HCT116 (cell line): ENCODE data around the gene ALG8. TPM values are rescaled to one million over a fixed set of nuclear protein-coding genes. Genes with fewer than 3 reads are reported as not detected.

Experiments
- ATAC-seq: fragments of 200-7000 bp; cut with Tn5 transposase; 2 replicates; pipeline ENCODE4 v1.9.1; 2020; ENCODE audit warnings: mild to moderate bottlenecking, moderate library complexity
- BruUV-seq: library from RNA; stranded (reverse); fragments of 400-500 nt; replicated peaks from 2 replicates; lab custom pipeline; 2021; lab: Mats Ljungman, UMichigan
- CTCF ChIA-PET: fragments of 300-600 bp; sonication (Branson Sonifier 250); formaldehyde crosslinking; loops from one replicate; lab custom pipeline; 2021; ENCODE audit warnings: antibody characterized with exemption; lab: Charles Lee
- POLR2A ChIA-PET: fragments of 300-600, 350-600 bp; sonication (Branson Sonifier 250); formaldehyde crosslinking; loops from one replicate; lab custom pipeline; 2021; ENCODE audit warnings: antibody characterized with exemption; lab: Charles Lee
- RAD21 ChIA-PET, 2 experiments: fragments of 300-600 bp; sonication (Branson Sonifier 250); formaldehyde crosslinking; loops; one replicate each; lab custom pipeline; 2023; ENCODE audit warnings: low total read pairs in 2 of 2; ENCODE audit not compliant: uncharacterized antibody in 2 of 2, unreplicated experiment in 2 of 2, low non-redundant PET in 1 of 2; lab: Charles Lee
- DNase-seq: peaks from one replicate; pipeline ENCODE4 v3.0.0-alpha.2; 2010; ENCODE audit warnings: low read depth, low spot score
- H2AFZ ChIP-seq: fragments of 200-600 bp; shearing (Covaris generic), sonication (generic); 2 replicates; pipeline ENCODE4 v1.6.1; 2017; ENCODE audit warnings: low read depth, mixed run types, mixed read lengths, antibody characterized with exemption, low read length; ENCODE audit not compliant: poor library complexity, severe bottlenecking
- H3K27ac ChIP-seq: 2 replicates; pipeline ENCODE4 v1.5.1; 2012; ENCODE audit warnings: low read depth, low read length
- H3K27me3 ChIP-seq: fragments of 200-600 bp; sonication (generic); 2 replicates; pipeline ENCODE4 v1.6.1; 2016; ENCODE audit warnings: mixed run types, low read length, mixed read lengths; ENCODE audit not compliant: insufficient read depth
- H3K36me3 ChIP-seq, 2 experiments: fragments of 200-500 bp in 1 of 2; fragments of 200-600 bp in 1 of 2; sonication (Bioruptor generic) in 1 of 2; sonication (generic) in 1 of 2; 2 replicates each; pipeline versions ENCODE4 v1.5.1 to v1.6.1; 2014 to 2016; ENCODE audit warnings: low read length in 2 of 2, inconsistent platforms in 1 of 2, mixed read lengths in 1 of 2, mixed run types in 1 of 2; ENCODE audit not compliant: insufficient read depth in 2 of 2, control insufficient read depth in 1 of 2
- H3K4me1 ChIP-seq, 2 experiments: fragments of 200-600 bp in 1 of 2; sonication (generic) in 1 of 2; 2 replicates each; pipeline versions ENCODE4 v1.5.1 to v1.6.1; 2012 to 2017; ENCODE audit warnings: low read length in 2 of 2, inconsistent platforms in 1 of 2, mild to moderate bottlenecking in 1 of 2, mixed read lengths in 1 of 2, mixed run types in 1 of 2, moderate library complexity in 1 of 2; ENCODE audit not compliant: insufficient read depth in 2 of 2, control insufficient read depth in 1 of 2
- H3K4me2 ChIP-seq: fragments of 200-600 bp; sonication (generic); 2 replicates; pipeline ENCODE4 v1.6.1; 2017; ENCODE audit warnings: mixed run types, low read length, mixed read lengths
- H3K4me3 ChIP-seq, 2 experiments: fragments of 200-600 bp in 1 of 2; sonication (generic) in 1 of 2; replicated peaks in 1 of 2; 2 replicates each; pipeline ENCODE4 v1.5.1; 2011 to 2016; ENCODE audit warnings: low read length in 2 of 2, control low read depth in 1 of 2, low read depth in 1 of 2, mild to moderate bottlenecking in 1 of 2, mixed read lengths in 1 of 2, mixed run types in 1 of 2
- H3K79me2 ChIP-seq: fragments of 200-600 bp; sonication (generic); 2 replicates; pipeline ENCODE4 v1.6.1; 2017; ENCODE audit warnings: mild to moderate bottlenecking, mixed run types, low read length, moderate library complexity, mixed read lengths; ENCODE audit not compliant: insufficient read depth
- H3K9ac ChIP-seq: fragments of 200-600 bp; sonication (generic); 2 replicates; pipeline ENCODE4 v1.6.1; 2016; ENCODE audit warnings: low read length, mixed read lengths
- H3K9me2 ChIP-seq: fragments of 200-600 bp; sonication (generic), shearing (Covaris generic); 2 replicates; pipeline ENCODE4 v1.6.1; 2017; ENCODE audit warnings: mixed run types, mild to moderate bottlenecking, moderate library complexity; ENCODE audit not compliant: insufficient read depth
- H3K9me3 ChIP-seq, 2 experiments: fragments of 200-500 bp in 1 of 2; fragments of 200-600 bp in 1 of 2; sonication (Bioruptor generic) in 1 of 2; sonication (generic) in 1 of 2; 2 replicates each; pipeline ENCODE4 v1.6.1; 2014 to 2017; ENCODE audit warnings: low read length in 2 of 2, mixed read lengths in 2 of 2, inconsistent platforms in 1 of 2, low read depth in 1 of 2, mild to moderate bottlenecking in 1 of 2, mixed run types in 1 of 2, moderate library complexity in 1 of 2; ENCODE audit not compliant: control insufficient read depth in 1 of 2, insufficient read depth in 1 of 2
- H4K20me1 ChIP-seq: fragments of 200-600 bp; sonication (generic), shearing (Covaris generic); 2 replicates; pipeline ENCODE4 v1.6.1; 2017; ENCODE audit warnings: mixed run types, mild to moderate bottlenecking, moderate library complexity; ENCODE audit not compliant: insufficient read depth
- CBX3 ChIP-seq: IDR thresholded peaks from 2 replicates; pipeline ENCODE4 v1.6.1; 2012; ENCODE audit warnings: low read depth
- CEBPB ChIP-seq: IDR thresholded peaks from 2 replicates; pipeline ENCODE4 v1.6.1; 2012; ENCODE audit warnings: low read depth
- EGR1 ChIP-seq: IDR thresholded peaks from 2 replicates; pipeline ENCODE4 v1.6.1; 2012; ENCODE audit warnings: low read depth
- SIN3A ChIP-seq: IDR thresholded peaks from 2 replicates; pipeline ENCODE4 v1.6.1; 2012; ENCODE audit warnings: low read depth
- SP1 ChIP-seq: IDR thresholded peaks from 2 replicates; pipeline ENCODE4 v1.6.1; 2012; ENCODE audit warnings: low read depth
- SRF ChIP-seq: IDR thresholded peaks from 2 replicates; pipeline ENCODE4 v1.6.1; 2012; ENCODE audit warnings: low read depth
- TCF7L2 ChIP-seq: IDR thresholded peaks from 2 replicates; pipeline ENCODE4 v1.7.0; 2011; ENCODE audit warnings: borderline replicate concordance, inconsistent platforms; ENCODE audit not compliant: insufficient read depth, insufficient read length; ENCODE audit errors: extremely low read depth
- YY1 ChIP-seq: IDR thresholded peaks from 2 replicates; pipeline ENCODE4 v1.6.1; 2011; ENCODE audit warnings: low read length, low read depth, moderate library complexity, mild to moderate bottlenecking; ENCODE audit not compliant: insufficient replicate concordance; ENCODE audit errors: extremely low read depth
- ZFX ChIP-seq: fragments of 450-650 bp; IDR thresholded peaks from 2 replicates; pipeline ENCODE4 v1.6.1; 2017
- ZNF274 ChIP-seq: fragments of 200-500 bp; sonication (Bioruptor generic); IDR thresholded peaks from 2 replicates; pipeline ENCODE4 v1.6.1; 2014; ENCODE audit warnings: mild to moderate bottlenecking, low read depth, low read length, inconsistent platforms
- intact Hi-C: fragments of 100-400 bp; cut with micrococcal nuclease; formaldehyde crosslinking; loops from 2 replicates; pipeline ENCODE4 v1.10.0; 2022
- total RNA-seq: library from RNA; stranded (reverse); gene quantifications from one replicate; pipeline ENCODE4 v1.2.1, GENCODE V29; 2021; ENCODE audit not compliant: unreplicated experiment
- TF ChIP-seq, protein P1 (sequence below): IDR thresholded peaks from 2 replicates; pipeline ENCODE4 v1.6.1; 2012; ENCODE audit warnings: low read depth
- TF ChIP-seq, protein P2 (sequence below): IDR thresholded peaks from 2 replicates; pipeline ENCODE4 v1.6.1; 2011; ENCODE audit warnings: mild to moderate bottlenecking, low read length, moderate library complexity; ENCODE audit not compliant: insufficient replicate concordance; ENCODE audit errors: extremely low read depth
- TF ChIP-seq, protein P3 (sequence below), 3 experiments: fragments of 200-600 bp in 1 of 3; sonication (generic) in 1 of 3; IDR thresholded peaks in 2 of 3; conservative IDR thresholded peaks in 1 of 3; 2 replicates each; pipeline ENCODE4 v1.5.1; 2012 to 2017; ENCODE audit warnings: low read depth in 2 of 3, low read length in 2 of 3, antibody characterized with exemption in 1 of 3, borderline replicate concordance in 1 of 3, control low read depth in 1 of 3, mild to moderate bottlenecking in 1 of 3, mixed read lengths in 1 of 3, mixed run types in 1 of 3, moderate library complexity in 1 of 3; ENCODE audit not compliant: insufficient read depth in 1 of 3

The ALG8 gene
- total RNA-seq, 1 experiment from 2014 or later: 50.1 TPM

DNA sequence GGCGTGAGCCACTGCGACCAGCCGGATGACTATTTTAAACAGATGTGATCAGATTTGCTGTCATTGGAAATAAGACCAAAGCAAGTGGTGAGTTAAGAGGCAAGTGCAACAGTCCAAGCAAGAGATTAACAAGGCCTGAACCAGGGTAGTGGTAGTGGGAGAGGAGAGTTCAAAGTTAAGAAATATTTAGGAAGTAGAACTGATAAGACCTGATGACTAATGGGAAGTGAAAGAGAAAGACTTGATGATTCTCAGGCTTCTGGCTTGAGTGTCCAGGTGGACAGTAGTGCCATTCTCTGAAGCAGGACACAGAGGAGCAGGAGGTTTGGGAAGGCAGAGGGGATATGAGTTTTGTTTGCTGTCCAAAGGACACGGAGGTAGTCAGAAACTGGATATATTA, 67.0 kb downstream of the ALG8 start:
- peaks cover 15 to 19% of the 10 kb centered on the region in 2 experiments; a peak in 3 of 4 replicates for H3K36me3 ChIP-seq
- no peak overlapping the region for H3K4me2 ChIP-seq
- no peak overlapping the region for H3K27ac ChIP-seq
- POLR2A ChIA-PET: no interaction called here
- H3K9me2 ChIP-seq: no peaks in the 10 kb centered on the region
- ATAC-seq (no peak), DNase-seq (no peak)
- H3K4me1 ChIP-seq: no peaks in the 10 kb centered on the region
- no peaks in the 10 kb centered on the region for H3K27me3 ChIP-seq
- H4K20me1 ChIP-seq: no peaks in the 10 kb centered on the region
- no TSS peak for BruUV-seq
- H2AFZ ChIP-seq: no peak overlapping the region
- intact Hi-C loops: no loop called here
- no peak overlapping the region for H3K9ac ChIP-seq
- no peak overlapping the region for H3K4me3 ChIP-seq
- H3K9me3 ChIP-seq: no peaks in the 10 kb centered on the region
- CTCF ChIA-PET: no interaction called here
- H3K79me2 ChIP-seq: peaks cover 67% of the 10 kb centered on the region
- no peak for TF ChIP-seq EGR1
- RAD21 ChIA-PET: no interaction called here

DNA sequence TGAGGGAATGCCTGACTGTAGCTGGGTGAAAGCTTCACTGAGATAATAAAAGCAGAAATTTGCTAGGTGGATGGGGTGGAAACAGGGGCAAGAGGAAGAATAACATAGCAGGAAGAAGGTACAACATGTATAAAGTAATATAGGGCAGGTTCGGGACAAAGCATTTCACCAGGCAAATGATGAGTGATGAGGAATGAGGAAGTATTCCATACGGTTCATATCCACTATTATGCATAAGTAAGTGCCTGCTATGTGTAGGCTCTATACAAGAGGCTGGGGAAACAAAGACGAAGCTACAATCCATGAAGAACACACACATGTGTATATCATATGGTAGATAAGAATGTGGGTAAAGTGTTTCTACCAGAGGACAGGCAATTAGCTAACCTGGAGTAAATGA, 67.7 kb downstream of the ALG8 start:
- no peak for ATAC-seq
- intact Hi-C loops: no loop called here
- no peak for TF ChIP-seq ZFX
- TF ChIP-seq SIN3A: no peak
- no peak for TF ChIP-seq SRF
- no peak for TF ChIP-seq CBX3
- TF ChIP-seq, protein P1, sequence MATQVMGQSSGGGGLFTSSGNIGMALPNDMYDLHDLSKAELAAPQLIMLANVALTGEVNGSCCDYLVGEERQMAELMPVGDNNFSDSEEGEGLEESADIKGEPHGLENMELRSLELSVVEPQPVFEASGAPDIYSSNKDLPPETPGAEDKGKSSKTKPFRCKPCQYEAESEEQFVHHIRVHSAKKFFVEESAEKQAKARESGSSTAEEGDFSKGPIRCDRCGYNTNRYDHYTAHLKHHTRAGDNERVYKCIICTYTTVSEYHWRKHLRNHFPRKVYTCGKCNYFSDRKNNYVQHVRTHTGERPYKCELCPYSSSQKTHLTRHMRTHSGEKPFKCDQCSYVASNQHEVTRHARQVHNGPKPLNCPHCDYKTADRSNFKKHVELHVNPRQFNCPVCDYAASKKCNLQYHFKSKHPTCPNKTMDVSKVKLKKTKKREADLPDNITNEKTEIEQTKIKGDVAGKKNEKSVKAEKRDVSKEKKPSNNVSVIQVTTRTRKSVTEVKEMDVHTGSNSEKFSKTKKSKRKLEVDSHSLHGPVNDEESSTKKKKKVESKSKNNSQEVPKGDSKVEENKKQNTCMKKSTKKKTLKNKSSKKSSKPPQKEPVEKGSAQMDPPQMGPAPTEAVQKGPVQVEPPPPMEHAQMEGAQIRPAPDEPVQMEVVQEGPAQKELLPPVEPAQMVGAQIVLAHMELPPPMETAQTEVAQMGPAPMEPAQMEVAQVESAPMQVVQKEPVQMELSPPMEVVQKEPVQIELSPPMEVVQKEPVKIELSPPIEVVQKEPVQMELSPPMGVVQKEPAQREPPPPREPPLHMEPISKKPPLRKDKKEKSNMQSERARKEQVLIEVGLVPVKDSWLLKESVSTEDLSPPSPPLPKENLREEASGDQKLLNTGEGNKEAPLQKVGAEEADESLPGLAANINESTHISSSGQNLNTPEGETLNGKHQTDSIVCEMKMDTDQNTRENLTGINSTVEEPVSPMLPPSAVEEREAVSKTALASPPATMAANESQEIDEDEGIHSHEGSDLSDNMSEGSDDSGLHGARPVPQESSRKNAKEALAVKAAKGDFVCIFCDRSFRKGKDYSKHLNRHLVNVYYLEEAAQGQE: no peak
- no peak for TF ChIP-seq YY1
- TF ChIP-seq CEBPB: no peak
- no peak for TF ChIP-seq EGR1
- TF ChIP-seq, protein P2, sequence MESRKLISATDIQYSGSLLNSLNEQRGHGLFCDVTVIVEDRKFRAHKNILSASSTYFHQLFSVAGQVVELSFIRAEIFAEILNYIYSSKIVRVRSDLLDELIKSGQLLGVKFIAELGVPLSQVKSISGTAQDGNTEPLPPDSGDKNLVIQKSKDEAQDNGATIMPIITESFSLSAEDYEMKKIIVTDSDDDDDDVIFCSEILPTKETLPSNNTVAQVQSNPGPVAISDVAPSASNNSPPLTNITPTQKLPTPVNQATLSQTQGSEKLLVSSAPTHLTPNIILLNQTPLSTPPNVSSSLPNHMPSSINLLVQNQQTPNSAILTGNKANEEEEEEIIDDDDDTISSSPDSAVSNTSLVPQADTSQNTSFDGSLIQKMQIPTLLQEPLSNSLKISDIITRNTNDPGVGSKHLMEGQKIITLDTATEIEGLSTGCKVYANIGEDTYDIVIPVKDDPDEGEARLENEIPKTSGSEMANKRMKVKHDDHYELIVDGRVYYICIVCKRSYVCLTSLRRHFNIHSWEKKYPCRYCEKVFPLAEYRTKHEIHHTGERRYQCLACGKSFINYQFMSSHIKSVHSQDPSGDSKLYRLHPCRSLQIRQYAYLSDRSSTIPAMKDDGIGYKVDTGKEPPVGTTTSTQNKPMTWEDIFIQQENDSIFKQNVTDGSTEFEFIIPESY: no peak
- TF ChIP-seq, protein P3, sequence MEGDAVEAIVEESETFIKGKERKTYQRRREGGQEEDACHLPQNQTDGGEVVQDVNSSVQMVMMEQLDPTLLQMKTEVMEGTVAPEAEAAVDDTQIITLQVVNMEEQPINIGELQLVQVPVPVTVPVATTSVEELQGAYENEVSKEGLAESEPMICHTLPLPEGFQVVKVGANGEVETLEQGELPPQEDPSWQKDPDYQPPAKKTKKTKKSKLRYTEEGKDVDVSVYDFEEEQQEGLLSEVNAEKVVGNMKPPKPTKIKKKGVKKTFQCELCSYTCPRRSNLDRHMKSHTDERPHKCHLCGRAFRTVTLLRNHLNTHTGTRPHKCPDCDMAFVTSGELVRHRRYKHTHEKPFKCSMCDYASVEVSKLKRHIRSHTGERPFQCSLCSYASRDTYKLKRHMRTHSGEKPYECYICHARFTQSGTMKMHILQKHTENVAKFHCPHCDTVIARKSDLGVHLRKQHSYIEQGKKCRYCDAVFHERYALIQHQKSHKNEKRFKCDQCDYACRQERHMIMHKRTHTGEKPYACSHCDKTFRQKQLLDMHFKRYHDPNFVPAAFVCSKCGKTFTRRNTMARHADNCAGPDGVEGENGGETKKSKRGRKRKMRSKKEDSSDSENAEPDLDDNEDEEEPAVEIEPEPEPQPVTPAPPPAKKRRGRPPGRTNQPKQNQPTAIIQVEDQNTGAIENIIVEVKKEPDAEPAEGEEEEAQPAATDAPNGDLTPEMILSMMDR (IDR thresholded peaks at IDR 0.05 in 2 of 3, conservative IDR thresholded peaks at IDR 0.05 in 1 of 3; ENCODE audit: borderline replicate concordance in 1 of 3, insufficient read depth in 1 of 3, low read depth in 2 of 3, low read length in 2 of 3): no peak
- no peak for TF ChIP-seq TCF7L2
- TF ChIP-seq SP1: no peak
- TF ChIP-seq ZNF274: no peak

More for the DNA sequence above, 67.7 kb downstream of the ALG8 start:
- Histone ChIP-seq H3K4me3 (no peak overlapping the region), H3K27me3 (no peaks in the 10 kb centered on the region), H3K36me3 (peaks cover 15 to 19% of the 10 kb centered on the region in 2 experiments; a peak in 3 of 4 replicates), H3K79me2 (peaks cover 60% of the 10 kb centered on the region), H3K27ac (no peak overlapping the region), H3K4me1 (no peaks in the 10 kb centered on the region), H2AFZ (no peak overlapping the region), H3K9me2 (no peaks in the 10 kb centered on the region), H3K4me2 (no peak overlapping the region), H4K20me1 (no peaks in the 10 kb centered on the region), H3K9me3 (no peaks in the 10 kb centered on the region), H3K9ac (no peak overlapping the region)
- CTCF ChIA-PET: no interaction called here
- RAD21 ChIA-PET: no interaction called here
- no TSS peak for BruUV-seq
- POLR2A ChIA-PET: no interaction called here
- no peak for DNase-seq
